Jurkat, Clone E6-1 (cell line): ENCODE measurements around the gene SSX5. TPM values are rescaled to one million over a fixed set of nuclear protein-coding genes. Genes with fewer than 3 reads are reported as not detected.
"Not testable (repeated sequence)": the region's sequence is repeated elsewhere in the genome, so short reads cannot be mapped to it uniquely, and the experiment has no call there.

Source experiments
- DNase-seq: peaks from one replicate; pipeline ENCODE4 v3.0.0-alpha.2; 2011; ENCODE audit warnings: low read depth, low spot score
- H3K4me3 ChIP-seq: 2 replicates; pipeline ENCODE4 v1.5.1; 2011; ENCODE audit warnings: mild to moderate bottlenecking, low read length, control low read depth, moderate library complexity
- polyA plus RNA-seq: library from polyadenylated mRNA; unstranded; fragments of >200 nt; gene quantifications from one replicate; pipeline ENCODE4 v1.2.1, GENCODE V29; 2012; ENCODE audit warnings: missing spikeins; ENCODE audit not compliant: insufficient read length, insufficient read depth

Gene SSX5
- polyA plus RNA-seq = not detected

DNA sequence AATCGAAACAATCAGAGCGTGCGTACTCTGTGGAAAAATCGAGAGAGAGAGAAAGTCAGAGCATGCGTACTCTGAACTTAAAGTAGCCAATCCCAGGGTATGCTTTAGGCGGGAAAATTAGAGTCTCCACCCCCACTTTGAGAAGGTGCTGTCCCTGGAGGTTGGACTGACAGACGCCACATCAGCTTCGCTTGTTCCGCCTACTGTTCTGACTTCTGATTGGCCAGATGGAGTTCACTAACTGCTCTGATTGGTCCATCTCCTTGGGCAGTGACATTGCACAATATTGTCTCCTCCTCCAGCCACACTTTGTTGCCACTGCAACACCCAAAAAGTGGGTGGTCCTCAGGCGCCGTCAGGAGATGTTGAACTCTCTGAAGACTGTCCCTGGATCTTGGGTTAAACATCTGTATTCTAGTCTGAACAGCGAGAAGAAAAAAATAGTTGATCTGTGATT, at the start of gene SSX5:
TSS of gene SSX5 (minus strand) at position 51 of the 457 bp plus-strand sequence. CDS start 1,437 bp downstream, outside the sequence.
- H3K4me3 ChIP-seq = no peak within 1 kb of the TSS
- DNase-seq = no peak

DNA sequence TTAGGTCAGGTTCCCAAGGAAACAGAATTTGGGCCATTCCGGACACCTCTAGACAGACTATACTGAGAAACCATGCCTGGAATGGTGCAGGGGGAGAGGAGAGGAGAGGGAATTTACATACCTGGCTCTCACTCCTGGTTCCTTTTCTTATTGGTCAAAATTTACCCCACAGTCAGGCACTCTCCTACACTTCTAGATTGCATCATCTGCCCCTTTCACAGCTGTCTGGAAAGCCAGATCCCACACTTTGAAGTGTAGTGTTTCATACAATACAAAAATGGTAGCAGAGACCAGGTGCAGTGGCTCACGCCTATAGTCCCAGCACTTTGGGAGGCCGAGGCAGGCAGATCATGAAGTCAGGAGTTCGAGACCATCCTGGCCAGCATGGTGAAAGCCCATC, 27.6 kb upstream of the SSX5 start:
- DNase-seq, H3K4me3 ChIP-seq: not testable (repeated sequence)

GRCh38 chrX:48214341-48214740, 17.7 kb upstream of the SSX5 start:
- H3K4me3 ChIP-seq, DNase-seq: not testable (repeated sequence)

- H3K4me3 ChIP-seq, DNase-seq: not testable (repeated sequence)
These were observed 6.6 kb downstream of the SSX5 start for GRCh38 chrX:48190024-48190423.

GRCh38 chrX:48181882-48182281, 14.7 kb downstream of the SSX5 start:
- not testable (repeated sequence) for H3K4me3 ChIP-seq, DNase-seq

DNA sequence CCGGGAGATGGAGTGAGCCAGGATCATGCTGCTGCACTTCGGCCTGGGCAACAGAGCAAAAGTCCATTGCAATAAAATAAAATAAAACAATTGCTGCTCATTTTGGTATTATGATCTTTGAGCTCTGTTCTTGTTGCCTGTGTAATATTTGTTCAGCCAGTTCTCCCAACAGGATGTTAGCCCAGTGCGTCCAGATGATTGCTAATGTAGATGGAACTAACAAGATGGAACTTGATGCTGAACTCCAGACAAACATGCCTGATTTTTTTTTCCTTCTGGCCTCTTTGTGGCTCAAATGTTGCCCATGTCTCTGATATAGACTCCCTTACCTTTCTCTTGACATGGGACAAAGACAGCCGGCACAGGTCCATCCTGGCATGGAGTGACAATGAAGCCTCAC, 15.8 kb downstream of the SSX5 start:
- no peak overlapping the region for H3K4me3 ChIP-seq
- no peak for DNase-seq

GRCh38 chrX:48179691-48180090, 16.9 kb downstream of the SSX5 start:
- DNase-seq = no peak
- H3K4me3 ChIP-seq = no peak overlapping the region

GRCh38 chrX:48166322-48166721, 30.3 kb downstream of the SSX5 start:
- not testable (repeated sequence) for H3K4me3 ChIP-seq, DNase-seq

DNA sequence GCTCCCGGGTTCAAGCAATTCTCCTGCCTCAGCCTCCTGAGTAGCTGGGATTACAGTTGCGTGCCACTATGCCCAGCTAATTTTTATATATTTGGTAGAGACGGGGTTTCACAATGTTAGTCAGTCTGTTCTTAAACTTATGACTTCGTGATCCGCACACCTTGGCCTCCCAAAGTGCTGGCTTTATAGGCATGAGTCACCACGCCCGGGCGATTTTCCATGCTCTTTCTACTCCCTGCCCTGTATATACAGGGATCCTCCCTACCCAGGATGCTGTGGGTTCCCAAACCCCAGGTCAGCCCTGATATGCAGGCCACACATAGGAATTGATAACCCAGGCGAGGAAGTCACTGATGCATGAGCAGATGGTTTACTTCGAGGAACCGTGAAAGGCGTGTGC, 31.4 kb downstream of the SSX5 start:
- H3K4me3 ChIP-seq = no peak overlapping the region
- DNase-seq = no peak

DNA sequence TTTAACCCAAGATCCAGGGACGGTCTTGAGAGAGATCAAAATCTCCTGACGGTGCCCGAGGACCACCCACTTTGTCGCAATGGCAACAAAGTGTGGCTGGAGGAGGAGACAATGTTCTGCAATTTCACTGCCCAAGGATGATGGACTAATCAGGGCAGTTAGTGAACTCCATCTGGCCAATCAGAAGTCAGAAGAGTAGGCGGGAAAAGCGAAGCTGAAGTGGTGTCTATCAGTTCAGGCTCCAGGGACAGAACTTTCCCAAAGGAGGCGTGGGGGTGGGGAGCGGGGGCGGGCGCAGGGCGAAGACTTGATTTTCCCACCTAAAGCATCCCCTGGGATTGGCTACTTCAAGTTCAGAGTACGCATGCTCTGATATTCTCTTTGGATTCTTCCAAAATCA, 40.6 kb downstream of the SSX5 start:
- H3K4me3 ChIP-seq = no peak overlapping the region
- no peak for DNase-seq

- no peak for DNase-seq
- no peak overlapping the region for H3K4me3 ChIP-seq
These were observed 41.8 kb downstream of the SSX5 start for GRCh38 chrX:48154796-48155195.

DNA sequence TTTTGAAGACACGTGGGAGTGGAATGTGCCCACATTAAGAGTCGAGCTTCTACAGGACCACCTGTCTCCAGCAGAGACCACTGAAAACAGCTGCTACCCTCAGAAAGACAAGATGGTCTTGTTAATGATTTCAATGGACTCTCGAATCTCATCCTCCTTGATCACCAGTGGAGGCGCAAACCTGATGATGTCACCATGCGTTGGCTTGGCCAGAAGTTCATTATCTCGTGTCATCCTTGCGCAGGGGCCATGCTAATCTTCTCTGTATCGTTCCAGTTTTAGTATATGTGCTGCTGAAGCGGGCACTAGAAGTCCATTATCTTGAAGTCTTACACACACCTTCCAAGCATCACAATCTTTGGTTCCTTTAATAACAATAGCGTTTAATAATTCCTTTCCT, 42.8 kb downstream of the SSX5 start:
- no peak overlapping the region for H3K4me3 ChIP-seq
- DNase-seq = no peak

GRCh38 chrX:48142697-48143096, 53.9 kb downstream of the SSX5 start:
- H3K4me3 ChIP-seq = not testable (repeated sequence)
- DNase-seq = peak; percentile 4

DNA sequence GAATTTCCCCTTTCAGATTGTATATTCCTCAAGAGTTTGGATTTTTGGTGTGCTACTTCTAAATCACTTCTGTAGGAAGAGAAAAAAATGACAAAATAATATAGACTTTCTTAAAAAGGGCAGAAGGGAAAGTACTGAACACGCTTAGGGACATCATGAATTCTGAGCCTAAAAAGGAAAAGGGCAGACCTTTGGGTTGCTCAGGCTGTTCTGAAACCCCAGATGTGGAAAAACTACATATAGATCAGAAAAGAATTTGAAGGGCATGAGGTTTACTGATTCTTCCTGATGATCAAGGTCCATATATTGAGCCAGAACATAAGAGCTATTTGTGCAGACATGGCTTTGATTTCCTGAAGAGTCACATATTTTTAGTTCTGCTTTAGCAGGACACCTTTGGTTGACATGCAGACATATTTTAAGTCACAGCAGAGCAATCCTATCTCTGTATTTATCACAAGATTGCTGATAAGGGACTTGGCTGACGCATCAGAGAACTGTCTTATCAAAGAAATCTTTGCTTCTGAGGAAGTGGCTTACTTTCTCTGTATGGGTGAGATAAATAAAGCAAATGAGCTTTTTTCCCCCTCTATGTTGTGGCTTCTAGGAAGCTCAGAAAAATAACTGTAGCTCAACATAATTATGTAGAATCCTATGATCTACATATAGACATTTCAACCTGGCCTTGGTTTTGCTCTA, 54.6 kb downstream of the SSX5 start:
- not testable (repeated sequence) for DNase-seq

DNA sequence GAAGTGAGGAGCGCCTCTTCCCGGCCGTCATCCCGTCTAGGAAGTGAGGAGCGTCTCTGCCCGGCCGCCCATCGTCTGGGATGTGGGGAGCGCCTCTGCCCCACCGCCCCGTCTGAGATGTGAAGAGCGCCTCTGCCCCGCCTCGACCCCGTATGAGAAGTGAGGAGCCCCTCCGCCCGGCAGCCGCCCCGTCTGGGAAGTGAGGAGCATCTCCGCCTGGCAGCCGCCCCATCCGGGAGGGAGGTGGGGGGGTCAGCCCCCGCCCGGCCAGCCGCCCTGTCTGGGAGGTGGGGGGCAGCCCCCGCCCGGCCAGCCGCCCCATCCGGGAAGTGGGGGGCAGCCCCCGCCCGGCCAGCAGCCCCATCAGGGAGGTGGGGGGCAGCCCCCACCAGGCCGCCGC, 57.5 kb downstream of the SSX5 start:
- DNase-seq, H3K4me3 ChIP-seq: not testable (repeated sequence)

More for the DNA sequence above, 54.6 kb downstream of the SSX5 start:
- H3K4me3 ChIP-seq = not testable (repeated sequence)
